ENCODE data around the gene CPXM2. TPM values are rescaled to one million over a fixed set of nuclear protein-coding genes. Genes with fewer than 3 reads are reported as not detected.

Gene CPXM2
- not detected in 2 replicates for total RNA-seq (2014; rRNA removed; shearing (Covaris generic))

DNA sequence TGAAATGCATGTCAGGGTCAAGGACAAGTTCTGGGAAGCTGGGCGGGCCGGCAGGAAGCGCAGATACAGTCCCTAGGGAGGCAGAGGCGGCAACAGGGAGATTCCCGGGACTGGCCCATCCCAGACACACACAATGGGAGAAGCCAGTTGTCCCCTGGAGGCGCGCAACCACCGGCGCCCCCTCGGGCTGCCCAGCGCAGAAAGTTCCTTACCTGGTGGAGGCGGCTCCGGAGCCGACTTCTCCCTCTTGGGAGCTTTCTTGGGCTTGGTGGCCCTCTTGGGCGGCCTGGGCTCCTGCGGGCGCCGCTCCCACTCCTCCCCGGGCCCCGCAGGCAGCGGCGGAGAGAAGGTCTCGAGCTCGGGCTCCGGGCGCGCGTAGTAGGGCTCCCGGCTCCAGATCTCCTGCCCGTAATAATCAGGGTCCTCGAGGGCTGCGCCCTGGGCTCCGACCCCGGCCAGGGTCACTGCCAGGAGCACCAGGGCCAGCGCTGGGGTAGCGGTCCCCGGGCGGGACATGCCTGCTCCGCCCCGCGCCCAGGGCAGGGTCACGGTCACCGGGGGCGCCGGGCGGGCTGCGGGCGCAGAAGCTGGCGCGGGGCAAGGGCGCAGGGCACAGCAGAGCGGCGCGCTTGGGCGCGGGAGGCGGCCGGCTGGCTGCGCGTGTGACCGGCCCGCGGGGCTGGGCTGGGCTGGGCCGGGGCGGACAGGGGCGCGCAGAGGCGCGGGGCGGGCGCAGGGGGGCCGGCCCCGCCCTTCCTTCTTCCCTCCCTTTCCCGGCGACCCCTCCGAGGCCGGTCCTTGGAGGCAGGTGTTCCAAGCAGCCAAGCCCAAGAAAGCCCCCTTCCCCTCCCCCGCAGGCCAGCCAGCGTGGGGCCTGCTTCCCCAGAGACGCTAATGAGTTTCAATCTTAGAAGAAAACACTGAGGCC, at the start of gene CPXM2:
Gene CPXM2, minus strand, starts transcription at position 664 of the 928 bp plus-strand sequence. Its CDS starts 148 bp downstream, at position 516.
- DNase-seq (ENCODE audit: low spot score) = no peak
- in situ Hi-C loops (cut with HindIII; ENCODE audit: low sequenced_read_pairs) = no loop called here

- DNase-seq (ENCODE audit: low spot score) = no peak
- in situ Hi-C loops (cut with HindIII; ENCODE audit: low sequenced_read_pairs) = no loop called here
These were observed 48.0 kb upstream of the CPXM2 start for GRCh38 chr10:123939591-123939990.

GRCh38 chr10:123938890-123939289, 47.3 kb upstream of the CPXM2 start:
- in situ Hi-C loops (cut with HindIII; ENCODE audit: low sequenced_read_pairs) = no loop called here
- no peak for DNase-seq (ENCODE audit: low spot score)

GRCh38 chr10:123936426-123936825, 44.8 kb upstream of the CPXM2 start:
- in situ Hi-C loops (cut with HindIII; ENCODE audit: low sequenced_read_pairs) = no loop called here
- no peak for DNase-seq (ENCODE audit: low spot score)

DNA sequence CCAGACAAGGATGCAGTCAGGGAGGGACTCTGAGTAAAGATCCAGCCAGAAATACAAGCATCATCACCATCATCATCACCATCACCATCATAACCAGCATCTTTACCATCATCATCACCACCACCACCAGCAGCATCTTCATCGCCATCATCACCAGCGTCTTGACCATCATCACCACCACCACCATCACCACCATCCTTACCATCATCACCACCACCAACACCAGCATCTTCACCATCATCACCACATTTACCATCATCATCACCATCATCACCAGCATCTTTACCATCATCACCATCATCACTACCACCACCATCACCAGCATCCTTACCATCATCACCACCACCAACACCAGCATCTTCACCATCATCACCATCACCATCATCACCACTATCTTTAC, 44.1 kb upstream of the CPXM2 start:
- no peak for DNase-seq (ENCODE audit: low spot score)
- in situ Hi-C loops (cut with HindIII; ENCODE audit: low sequenced_read_pairs) = no loop called here

DNA sequence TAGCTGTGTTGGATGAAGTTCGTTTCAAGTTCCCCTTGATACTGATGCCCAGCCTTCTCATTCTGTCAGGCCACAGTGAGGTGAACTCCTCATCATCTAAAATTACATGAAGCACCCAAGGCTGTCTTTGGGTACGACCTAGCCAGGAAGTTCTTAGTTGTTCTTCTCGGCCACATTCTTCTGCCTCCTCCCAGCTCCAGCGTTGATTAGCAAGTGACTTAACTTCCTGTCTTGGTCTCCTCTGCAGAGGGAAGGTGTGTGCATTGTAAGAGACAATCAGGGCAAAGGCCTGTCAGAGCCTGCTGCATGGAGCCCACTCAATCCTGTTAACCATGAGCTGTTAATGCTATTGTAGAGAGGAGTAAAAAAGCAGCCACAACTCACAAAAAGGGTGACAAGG, 43.2 kb upstream of the CPXM2 start:
- DNase-seq (ENCODE audit: low spot score) = no peak
- in situ Hi-C loops (cut with HindIII; ENCODE audit: low sequenced_read_pairs) = no loop called here

- DNase-seq (ENCODE audit: low spot score) = no peak
- in situ Hi-C loops (cut with HindIII; ENCODE audit: low sequenced_read_pairs) = no loop called here
These were observed 38.9 kb upstream of the CPXM2 start for GRCh38 chr10:123930340-123931001.

DNA sequence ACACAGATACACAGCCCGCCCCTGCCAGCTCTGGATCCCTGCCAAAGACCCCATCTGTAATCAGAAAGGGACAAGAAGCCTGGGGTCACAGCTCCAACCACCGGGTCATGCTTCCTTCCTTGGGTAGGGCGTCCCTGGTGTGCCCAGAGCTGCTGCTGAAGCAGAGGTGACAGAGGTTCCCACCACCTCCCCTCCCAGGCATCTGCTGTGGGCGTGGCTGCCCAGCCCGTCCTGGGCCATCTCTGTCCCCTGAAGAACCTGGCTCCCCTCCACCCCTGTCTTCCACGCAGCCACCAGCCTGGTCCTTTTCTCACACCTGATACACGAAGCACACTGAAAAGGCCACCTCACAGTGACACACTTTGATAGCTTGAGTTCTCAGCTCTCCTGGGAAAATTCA, 38.2 kb upstream of the CPXM2 start:
- in situ Hi-C loops (cut with HindIII; ENCODE audit: low sequenced_read_pairs) = no loop called here
- no peak for DNase-seq (ENCODE audit: low spot score)

DNA sequence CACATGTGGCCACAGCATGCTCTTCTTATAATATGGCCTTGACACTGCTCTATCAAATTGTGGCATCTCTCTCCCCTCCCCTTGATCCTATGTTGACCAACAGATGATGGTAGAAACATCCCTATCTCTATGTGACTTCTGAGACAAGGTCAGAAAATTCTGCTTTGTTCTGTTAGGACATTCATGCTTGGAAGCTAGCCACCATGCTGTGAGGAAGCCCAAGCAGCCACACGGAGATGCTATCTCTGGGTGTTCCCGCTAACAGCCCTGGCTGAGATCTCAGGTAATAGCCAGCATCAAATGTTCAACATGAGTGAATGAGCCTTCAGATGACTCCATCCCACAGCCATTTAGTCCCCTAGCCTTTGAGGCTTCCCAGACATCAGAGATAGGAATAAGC, 36.8 kb upstream of the CPXM2 start:
- DNase-seq (ENCODE audit: low spot score) = no peak
- in situ Hi-C loops (cut with HindIII; ENCODE audit: low sequenced_read_pairs) = no loop called here

- in situ Hi-C loops (cut with HindIII; ENCODE audit: low sequenced_read_pairs) = no loop called here
- no peak for DNase-seq (ENCODE audit: low spot score)
These were observed 35.0 kb upstream of the CPXM2 start for GRCh38 chr10:123926401-123927264.

DNA sequence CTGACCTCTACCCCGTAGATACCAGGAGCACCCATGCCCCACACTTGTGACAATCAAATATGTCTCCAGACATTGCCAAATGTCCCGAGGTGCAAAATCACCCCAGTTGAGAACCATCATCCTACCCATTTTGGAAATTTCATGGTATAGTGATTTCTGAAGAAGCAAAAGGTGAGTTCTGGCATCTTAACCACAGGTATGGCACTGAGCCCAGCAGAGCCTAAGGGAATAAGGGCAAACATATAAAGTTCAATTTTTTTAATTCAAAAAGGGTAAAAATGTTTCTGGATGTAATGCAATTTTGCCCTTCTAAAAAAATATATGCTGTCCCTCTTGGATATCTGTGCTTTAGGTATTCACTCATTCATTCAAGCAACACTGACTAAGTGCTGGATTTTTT, 30.5 kb upstream of the CPXM2 start:
- in situ Hi-C loops (cut with HindIII; ENCODE audit: low sequenced_read_pairs) = no loop called here
- DNase-seq (ENCODE audit: low spot score) = no peak

DNA sequence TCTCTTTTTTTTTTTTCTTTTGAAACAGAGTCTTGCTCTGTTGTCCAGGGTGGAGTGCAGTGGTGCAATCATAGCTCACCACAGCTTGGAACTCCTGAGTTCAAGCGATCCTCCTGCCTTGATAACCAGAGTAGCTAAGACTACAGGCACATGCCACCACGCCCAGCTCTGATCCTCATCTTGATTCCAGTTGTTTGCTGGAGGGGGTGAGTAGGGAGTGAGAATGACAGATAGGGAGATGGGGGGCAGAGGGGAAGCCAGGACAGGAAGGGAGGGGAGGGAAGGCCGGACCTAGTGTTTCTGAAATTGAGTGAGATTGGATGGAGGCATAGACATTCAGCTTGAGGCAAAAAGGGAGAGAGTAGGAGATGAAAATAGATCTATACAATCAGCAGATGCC, 25.2 kb upstream of the CPXM2 start:
- in situ Hi-C loops (cut with HindIII; ENCODE audit: low sequenced_read_pairs) = no loop called here
- no peak for DNase-seq (ENCODE audit: low spot score)

DNA sequence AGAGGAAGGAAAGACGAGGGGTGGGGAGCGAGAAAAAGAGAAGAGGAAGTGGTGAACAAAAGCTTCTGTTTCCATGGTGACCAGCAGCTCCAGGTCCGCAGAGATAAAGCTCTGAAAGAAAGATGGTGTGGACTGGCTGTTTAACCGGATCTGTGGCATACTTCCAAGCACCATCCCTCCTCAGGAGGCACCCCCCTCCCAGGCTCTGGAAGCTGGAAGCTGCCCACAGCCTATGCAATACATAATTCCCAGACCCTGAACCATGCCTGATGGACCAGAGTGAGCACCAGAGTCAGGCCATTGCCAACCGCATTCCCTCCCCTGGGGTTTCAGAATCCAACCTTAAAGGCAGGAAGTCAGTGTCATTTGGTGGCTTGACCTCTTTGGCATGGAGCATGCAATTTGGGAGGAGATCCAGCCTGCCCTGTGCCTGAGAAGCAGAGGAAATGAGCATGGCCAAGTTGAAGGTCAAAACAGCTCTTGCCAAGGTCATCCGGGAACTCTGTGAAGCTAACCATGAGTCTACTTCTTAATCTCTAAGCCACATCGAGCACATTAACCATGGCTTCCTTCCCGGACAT, 22.2 kb upstream of the CPXM2 start:
- in situ Hi-C loops (cut with HindIII; ENCODE audit: low sequenced_read_pairs) = no loop called here
- DNase-seq (ENCODE audit: low spot score) = no peak

DNA sequence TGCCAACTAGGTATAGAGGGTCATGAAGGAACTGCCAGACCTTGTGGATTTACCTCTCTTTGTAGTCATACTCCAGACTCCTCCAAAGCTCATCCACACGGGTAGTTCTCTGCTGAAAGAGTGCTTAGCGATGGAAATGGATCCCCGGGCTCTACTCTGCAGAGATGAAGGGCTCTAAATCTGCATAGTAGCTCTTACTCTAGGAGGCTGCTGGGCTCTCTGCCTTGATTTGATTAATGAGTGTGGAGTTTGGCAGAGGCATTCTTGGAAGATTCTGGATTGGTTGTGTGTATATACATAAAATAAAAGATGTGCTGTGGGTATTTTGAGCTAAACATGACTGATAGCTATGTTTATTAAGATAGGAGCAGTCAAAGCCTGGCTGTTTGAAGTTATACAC, 21.3 kb upstream of the CPXM2 start:
- in situ Hi-C loops (cut with HindIII; ENCODE audit: low sequenced_read_pairs) = no loop called here
- DNase-seq (ENCODE audit: low spot score) = no peak

GRCh38 chr10:123912466-123912865, 20.9 kb upstream of the CPXM2 start:
- no peak for DNase-seq (ENCODE audit: low spot score)
- in situ Hi-C loops (cut with HindIII; ENCODE audit: low sequenced_read_pairs) = no loop called here

DNA sequence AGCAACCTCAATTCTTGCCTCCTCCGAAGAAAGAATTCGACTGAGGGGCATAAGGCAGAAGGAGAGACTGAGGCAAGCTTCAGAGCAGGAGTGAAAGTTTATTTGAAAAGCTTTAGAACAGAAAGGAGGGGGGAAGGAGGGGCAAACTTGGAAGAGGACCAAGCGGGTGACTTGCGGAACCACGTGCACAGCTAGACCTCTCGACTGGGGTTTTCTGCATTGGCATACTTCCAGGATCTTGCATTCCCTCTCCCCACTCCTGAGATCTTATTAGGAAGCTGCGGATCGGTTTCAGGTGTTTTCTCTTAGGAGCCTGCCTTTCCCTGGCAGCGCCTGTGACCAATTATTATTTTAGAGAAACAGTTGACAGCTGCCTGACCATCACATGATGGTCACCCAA, 20.3 kb upstream of the CPXM2 start:
- in situ Hi-C loops (cut with HindIII; ENCODE audit: low sequenced_read_pairs) = no loop called here
- no peak for DNase-seq (ENCODE audit: low spot score)

- DNase-seq (ENCODE audit: low spot score) = no peak
- in situ Hi-C loops (cut with HindIII; ENCODE audit: low sequenced_read_pairs) = no loop called here
These were observed 18.3 kb upstream of the CPXM2 start for GRCh38 chr10:123909866-123910265.

- DNase-seq (ENCODE audit: low spot score) = no peak
- in situ Hi-C loops (cut with HindIII; ENCODE audit: low sequenced_read_pairs) = no loop called here
These were observed 17.8 kb upstream of the CPXM2 start for GRCh38 chr10:123909426-123909825.

- in situ Hi-C loops (cut with HindIII; ENCODE audit: low sequenced_read_pairs) = no loop called here
- DNase-seq (ENCODE audit: low spot score) = no peak
These were observed 16.8 kb upstream of the CPXM2 start for GRCh38 chr10:123908379-123908778.
